HG03457 (cell line): ENCODE results near the gene TEAD2.

ENCODE experiments used
- ATAC-seq: cut with Tn5 transposase; IDR thresholded peaks from one replicate; pipeline ENCODE4 v1.9.1; 2021; ENCODE audit warnings: moderate number of reproducible peaks; ENCODE audit not compliant: unreplicated experiment

The TEAD2 gene

DNA sequence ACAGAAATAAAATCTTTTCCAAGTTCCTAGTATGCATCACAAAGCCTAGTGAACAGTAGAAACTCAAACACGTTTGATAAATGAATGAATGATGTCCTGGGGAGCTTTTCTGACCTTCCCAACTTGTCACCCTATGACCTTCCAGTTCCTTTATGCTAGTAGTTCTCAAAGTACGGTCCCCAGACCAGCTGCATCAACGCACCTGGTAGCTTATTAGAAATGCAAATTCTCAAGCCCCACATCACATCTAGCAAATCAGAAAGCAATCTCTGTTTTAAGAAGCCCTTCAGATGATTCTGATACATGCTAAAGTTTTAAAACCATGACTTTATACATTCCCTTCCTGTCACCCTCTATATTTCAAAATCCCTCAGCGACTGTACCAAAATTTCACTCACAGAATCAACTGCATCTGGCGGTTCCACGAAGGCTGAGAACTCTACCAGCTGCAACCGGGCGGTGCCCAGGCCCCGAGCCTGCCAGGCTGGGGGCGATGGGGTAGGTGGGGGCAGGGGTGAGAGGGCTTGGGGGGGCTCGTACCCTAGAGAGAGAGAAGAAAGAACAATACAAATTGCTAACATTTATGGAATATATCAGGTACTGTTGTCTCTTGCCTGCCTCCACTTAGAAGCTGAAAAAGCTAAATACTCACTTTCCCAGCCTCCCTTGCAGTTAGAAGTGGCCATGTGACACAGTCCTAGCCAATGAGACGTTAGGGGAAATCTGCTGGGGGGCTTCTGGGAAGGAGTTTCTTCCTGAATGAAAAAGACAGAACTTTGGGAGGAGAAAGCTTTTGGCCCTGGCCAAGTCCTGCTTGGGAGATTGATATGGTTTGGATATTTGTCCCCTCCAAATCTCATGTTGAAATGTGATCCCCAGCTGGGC lies 13.7 kb downstream of the TEAD2 start:
- ATAC-seq, result no peak

DNA sequence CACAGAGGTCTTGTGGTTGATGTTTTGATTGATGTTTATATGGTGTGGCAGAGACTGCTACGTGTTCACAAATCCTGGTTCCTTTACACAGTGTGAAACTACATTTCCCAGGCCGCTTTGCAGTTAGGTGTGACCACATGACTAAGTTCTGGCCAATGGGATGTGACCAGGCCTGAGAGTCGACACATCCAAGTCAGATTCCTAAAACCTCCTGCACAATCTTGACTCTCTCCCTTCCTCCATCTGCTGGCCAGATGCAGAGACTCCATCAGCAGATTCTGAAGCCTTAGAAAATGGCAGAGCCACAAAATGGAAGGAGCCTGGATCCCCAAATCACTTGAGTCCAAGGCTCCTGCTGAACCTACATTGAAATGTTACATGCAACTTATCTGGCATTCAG lies 14.4 kb downstream of the TEAD2 start:
- ATAC-seq, result no peak

DNA sequence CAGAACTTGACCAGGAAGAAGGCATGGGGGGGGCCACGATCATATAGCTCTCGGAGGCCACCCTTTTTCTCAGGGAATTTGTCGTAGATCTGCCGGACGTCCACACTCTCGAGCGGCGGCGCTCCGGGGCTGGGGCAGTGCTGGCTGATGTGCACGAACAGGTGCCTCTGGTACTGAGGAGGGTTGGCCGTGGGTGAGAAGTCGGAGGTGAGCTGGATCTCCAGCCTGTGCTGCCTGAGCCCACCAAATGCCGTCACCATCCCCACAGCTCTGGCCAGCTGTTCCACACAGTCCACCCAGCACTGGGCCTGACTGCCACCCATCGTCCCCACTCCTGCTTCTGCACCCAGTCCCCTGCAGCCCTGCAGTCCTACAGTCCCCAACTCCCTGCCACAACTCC lies 15.0 kb downstream of the TEAD2 start:
- ATAC-seq, result no peak

DNA sequence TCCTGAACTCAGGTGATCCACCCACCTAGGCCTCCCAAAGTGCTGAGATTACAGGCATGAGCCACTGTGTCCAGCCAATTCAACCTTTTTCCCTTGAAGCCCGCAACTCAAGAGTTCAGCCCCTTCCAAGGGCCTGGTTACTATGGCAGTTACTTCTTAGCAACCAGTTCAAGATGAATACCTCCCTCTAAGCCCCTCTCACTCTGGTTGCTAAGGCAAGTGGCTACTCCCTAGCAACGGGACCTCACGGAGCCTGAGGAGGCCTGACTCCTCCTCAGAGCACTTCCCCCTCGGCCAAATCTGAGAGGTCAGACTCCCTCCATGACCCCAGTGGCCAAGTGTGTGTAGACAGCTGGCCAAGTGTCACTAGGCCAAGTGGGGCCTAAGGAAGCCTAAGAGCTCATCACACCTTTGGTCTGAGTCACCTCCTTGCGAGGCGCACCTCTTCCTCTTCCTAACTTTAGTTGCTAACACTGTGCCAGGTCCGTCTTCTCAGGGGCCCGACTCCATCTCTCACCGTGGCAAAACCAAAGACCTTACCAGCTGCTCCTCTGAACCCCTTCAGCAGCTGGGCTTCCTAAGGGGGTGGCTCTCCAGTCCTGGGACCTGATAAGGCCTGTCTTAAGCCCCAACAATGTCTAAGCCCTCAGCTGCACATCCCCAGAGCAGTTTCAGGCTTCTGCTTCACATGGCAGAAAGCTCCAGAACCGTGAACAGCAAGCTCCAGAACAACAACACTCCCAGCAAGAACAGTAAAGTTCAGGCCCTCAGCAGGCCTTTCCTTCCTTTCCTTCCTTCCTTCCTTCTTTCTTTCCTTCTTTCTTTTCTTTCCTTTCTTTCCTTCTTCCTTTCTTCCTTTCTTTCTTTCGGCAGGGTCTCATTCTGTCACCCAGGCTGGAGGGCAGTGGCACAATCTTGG lies 17.5 kb downstream of the TEAD2 start:
- ATAC-seq, result no peak

DNA sequence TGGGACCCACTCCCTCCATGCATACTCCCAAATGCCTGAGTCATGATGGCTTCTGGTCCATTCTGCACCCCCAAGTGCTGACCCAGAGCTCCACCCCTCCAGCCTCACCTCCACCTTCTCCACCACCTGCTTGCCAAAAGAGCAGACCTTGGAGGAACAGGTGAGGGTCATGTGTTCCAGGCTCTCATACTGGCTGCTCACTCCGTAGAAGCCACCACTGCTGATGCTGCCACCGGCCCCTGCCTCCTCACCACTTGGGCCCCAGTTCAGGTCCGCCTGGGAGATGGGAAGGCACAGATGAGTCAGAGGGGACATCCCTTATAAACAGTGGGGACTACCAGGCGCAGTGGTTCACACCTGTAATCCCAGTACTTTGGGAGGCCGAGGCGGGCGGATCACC lies 19.1 kb downstream of the TEAD2 start:
- no peak for ATAC-seq

DNA sequence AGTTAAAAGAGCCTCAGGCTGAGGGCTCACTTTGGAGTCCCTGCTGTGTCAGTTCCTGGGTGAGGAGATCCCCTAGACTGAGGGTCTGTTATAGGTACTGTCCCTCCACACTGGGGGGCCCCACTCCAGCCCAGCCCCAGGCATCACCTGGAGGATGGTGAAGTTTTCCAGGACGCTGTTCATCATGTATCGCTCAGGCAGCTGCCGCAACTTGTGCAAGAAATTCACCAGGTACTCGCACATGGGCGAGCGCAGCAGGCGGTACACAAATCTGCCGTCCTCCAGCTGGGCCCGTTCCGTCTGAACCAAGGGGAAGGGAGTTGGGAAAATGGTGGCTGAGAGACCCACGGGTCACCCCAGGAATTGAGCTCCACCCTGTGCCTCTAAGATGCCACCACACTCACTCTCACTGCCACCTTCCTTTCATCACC lies 19.9 kb downstream of the TEAD2 start:
- ATAC-seq, result no peak

DNA sequence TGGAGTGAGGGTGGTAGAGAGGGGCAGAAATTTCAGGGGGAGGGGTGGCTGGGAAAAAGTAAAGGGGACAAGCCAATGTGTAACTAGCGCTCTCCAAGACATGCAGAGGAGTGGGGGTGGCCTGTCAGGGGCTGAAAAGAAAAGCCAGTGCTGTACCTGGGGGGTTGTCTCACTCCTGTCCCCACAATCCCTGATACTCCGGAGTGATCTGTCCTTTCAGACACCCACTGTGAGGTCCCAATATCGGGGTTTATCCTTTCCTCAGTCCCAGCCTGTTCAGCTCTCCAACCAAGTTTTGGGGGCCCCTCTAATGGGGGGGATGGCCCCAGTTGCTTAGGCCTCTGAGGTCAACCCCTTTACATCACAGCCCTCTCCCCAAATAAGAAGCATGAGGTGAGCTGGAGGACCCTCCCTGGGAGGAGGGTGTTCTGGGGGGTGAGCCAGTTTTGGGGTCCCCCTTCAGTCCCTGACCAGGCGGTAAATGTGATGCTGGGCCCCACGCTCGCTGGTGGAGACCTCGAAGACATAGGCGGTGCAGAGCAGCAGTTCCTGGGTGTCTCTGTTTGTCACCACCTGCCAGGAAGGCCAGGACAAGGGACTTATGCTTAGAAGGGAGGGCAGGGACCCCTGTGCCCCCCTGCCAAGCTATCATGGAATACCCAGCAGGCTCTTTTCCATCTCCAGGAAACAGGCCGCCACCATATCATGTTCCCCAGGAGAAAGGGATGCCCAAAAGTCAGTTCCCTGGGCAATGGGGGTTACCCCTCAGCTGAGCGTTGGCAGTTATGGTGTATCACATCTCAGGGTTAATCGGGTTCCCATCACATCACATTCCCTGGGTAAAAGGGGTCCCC lies 21.1 kb downstream of the TEAD2 start:
- no peak for ATAC-seq

DNA sequence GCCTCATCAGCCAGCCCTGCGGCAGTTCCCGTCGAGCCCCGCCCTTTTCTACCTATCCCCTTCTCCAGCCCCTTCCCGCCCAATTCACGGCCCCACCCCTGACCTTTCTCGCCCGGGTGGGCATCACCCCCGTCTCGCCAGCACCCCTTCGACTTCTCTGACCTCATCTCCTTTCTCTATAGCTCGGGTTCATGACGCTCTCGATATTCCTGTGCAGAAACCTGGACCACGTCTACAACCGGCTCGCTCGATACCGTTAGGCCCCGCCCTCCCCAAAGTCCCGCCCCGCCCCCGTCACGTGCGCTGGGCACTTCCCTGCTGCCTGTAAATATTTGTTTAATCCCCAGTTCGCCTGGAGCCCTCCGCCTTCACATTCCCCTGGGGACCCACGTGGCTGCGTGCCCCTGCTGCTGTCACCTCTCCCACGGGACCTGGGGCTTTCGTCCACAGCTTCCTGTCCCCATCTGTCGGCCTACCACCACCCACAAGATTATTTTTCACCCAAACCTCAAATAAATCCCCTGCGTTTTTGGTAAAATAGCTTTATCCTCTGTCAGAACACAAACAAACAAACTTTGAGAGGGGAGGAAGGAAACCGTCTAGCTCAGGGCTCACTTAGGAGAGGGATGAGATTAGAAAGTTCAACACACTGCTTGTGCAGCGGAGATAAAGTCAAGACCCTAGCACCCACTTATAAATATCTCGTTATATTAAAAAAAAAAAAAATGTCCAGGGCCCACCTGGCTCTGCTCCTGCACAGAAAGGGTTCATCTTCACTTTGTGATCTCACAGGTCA lies 21.9 kb downstream of the TEAD2 start:
- ATAC-seq, result peak; percentile 58

DNA sequence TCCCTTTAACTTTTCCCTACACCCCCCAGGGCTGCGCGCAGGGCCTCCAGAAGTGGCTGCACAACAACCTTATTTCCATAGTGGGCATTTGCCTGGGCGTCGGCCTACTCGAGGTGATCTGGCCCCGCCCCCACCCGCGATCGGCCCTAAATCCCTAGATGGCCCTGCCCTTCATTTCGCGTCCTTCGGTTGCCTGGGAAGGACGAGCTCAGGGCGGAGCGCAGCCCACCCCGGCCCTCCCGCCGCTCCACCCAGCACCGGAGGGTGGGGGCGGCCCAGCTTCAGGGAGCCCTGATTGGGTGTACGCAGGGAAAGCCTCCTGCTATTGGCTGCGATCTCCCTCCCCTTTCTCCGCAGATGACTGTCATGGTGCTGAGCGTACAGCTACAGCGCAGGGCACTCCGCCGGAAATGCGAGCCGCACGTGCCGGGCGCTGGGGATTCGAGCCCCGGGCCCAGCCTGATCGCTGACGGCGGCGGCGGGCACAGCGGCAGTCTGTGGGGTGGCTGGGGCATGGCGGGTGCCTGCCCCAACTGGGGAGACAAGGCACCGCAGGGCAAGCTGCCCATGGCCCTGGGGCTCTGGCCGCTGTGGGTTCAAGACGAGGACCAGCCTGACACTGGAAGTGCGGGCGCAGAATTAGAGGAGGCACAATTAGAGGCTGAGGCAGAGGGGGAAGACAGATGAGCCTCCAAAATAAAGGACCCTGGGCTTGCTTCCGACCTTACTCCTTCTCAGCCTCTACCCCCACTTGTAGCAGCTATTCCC lies 22.7 kb downstream of the TEAD2 start:
- ATAC-seq, result no peak

DNA sequence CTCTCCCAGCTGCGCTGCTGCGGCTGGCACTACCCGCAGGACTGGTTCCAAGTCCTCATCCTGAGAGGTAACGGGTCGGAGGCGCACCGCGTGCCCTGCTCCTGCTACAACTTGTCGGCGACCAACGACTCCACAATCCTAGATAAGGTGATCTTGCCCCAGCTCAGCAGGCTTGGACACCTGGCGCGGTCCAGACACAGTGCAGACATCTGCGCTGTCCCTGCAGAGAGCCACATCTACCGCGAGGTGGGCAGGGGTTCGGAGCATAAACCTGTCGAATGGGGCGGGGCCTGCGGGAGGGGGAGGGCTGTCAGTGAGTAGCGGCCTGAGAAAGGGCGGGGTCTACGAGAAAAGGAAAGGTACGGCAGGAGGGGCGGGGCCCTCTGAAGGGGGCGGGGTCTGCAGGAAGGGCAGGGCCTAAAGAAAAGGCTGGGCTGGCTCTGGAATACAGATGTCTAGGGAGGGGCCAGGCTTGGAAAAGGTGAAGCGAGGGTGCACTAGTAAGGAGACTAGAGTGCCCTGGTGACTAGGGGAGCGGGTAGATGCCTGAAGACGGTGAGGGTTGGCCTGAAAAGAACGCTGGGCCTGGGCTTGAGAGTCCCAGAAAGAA lies 23.4 kb downstream of the TEAD2 start:
- no peak for ATAC-seq

DNA sequence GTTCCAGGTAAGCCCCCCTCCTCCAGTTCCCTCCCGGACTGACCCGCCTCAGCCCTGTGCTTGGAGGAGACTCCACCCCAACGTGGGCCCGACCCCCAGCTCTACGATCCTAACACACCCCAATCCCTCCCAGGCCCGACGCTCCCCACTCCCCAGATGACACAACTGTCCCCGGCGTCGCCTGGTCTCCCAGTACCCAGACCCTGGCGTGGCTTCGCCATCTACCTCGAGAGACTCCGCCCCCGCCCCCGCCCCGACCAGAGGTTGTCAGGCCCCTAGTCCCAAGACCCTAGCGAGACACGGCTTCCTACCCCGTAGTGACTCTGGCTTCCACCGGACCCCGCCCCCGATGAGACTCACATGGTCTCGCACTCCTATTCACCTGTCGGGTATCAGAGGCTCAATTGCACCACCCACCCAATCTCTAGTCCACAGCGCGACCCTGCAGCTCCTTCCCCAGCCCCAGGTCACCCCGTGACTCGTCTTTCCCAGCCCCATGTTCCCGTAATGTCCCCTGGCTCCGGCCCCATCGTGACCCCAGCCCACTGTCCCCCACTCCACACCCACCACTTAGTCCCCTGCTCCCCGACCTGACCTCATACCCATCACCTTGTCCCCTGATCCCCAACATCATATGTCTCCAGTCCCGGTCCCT lies 24.1 kb downstream of the TEAD2 start:
- ATAC-seq, result no peak

DNA sequence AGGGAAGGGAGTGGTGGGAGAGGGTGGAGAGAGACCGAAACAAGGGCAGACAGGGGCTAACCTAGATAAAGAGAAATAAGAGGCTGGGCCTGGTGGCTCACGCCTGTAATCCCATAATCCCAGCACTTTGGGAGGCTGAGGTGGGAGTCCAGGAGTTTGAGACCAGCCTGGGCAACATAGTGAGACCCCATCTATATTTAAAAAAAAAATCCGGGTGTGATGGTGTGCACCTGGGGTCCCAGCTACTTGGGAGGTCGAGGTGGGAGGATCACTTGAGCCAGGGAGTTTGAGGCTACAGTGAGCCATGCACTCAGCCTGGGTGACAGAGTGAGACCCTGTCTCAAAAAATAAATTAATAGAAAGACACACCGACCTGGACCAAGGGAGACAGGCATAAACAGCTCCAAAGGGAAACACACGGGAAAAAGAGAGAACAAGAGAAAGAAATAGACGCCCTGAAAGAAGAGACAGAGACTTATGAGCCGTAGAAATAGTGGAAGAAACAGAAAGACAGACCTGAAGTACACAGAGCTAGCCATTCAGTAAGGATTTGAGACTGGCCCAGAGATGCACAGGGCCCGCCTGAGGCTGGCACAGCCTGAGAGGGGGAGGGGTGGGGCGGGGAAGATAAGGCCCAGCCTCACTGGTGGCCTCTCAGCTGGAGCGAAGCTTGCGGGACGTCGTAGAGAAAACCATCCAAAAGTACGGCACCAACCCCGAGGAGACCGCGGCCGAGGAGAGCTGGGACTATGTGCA lies 24.8 kb downstream of the TEAD2 start:
- ATAC-seq, result no peak

DNA sequence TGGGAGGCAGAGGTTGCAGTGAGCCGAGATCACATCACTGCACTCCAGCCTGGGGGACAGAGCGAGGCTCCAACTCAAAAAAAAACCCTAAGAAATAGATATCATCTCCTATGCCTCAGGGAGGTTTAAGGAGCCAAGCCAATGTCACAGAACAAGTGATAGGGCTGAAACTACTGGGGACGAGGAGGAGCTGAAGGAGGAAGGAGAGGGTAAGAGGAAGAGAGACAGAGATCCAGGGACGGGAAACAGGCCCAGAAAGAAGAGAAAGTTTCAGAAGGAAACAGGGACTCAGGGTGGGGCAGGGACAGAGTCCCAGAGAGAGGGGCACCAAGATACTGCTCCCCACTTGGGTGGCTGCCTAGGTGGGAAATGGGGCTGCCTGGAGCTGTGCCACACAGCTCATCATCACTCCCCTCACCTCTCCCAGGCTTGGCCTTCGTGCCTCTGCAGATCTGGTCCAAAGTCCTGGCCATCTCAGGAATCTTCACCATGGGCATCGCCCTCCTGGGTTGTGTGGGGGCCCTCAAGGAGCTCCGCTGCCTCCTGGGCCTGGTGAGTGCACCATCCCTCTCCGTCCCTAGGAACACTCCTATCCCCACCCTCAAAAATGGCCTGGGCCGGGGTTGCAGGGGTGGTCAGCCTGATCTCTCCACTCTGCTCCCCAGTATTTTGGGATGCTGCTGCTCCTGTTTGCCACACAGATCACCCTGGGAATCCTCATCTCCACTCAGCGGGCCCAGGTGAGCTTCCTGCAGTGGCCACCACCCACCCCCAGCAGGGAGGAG lies 25.5 kb downstream of the TEAD2 start:
- no peak for ATAC-seq

DNA sequence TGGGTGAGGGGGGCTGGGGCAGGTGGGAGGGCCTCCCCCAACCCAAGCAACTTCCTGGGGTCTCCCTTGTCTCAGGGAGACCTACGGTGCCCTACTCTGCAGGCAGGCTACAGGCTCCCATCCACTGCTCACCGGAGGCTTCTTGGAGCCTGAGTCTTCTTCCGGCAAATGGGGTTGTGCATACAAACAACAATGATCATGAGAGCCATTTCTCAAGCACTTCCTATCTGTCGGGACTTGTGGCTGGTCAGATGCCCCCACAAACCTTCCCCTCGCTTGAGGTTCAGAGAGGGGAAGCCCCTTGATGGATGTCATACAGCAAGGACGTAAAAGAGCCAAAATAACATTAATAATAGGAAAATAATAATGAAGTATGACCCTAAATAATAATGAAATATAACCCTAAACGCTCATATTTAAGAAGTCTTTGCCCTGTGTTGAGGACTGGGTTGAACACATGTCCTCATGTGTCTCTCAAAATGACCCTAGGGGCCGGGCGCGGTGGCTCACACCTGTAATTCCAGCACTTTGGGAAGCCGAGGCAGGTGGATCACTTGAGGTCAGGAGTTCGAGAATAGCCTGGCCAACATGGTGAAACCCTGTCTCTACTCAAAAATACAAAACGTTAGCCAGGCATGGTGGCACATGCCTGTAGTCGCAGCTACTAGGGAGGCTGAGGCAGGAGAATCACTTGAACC lies 26.3 kb downstream of the TEAD2 start:
- no peak for ATAC-seq

DNA sequence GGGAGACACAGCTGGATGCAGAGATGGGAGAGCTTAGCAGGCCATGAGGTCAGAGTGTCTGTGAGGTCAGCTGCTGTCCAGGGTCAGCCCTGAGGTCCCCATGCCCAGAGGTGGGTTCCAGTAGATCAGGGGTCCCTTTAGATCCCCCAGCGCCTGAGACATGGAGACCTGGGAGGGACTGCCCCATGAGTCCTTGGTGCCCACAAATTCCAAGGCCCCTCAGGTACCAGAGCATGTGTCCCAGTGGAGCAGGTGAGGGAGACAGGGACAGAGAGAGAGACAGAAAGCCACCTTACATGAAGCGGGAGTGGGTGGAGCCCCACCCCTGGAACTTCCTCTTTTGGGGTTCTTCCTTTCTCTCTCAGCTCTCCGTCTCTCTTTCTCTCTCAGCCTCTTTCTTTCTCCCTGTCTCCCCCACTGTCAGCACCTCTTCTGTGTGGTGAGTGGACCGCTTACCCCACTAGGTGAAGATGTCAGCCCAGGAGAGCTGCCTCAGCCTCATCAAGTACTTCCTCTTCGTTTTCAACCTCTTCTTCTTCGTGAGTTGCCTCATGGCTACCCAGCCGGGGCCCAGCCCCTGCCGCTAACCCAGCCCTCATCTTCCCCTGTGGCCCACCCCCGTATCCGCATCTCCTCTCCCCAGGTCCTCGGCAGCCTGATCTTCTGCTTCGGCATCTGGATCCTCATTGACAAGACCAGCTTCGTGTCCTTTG lies 27.0 kb downstream of the TEAD2 start, which contains the start of gene CD37:
Gene CD37, plus strand, starts transcription at position 336 of the 713 bp plus-strand sequence. Its CDS starts 135 bp downstream, at position 471.
- no peak for ATAC-seq
